ENCODE data around the gene RNASEH2A. TPM values are rescaled to one million over a fixed set of nuclear protein-coding genes. Genes with fewer than 3 reads are reported as not detected.

RNASEH2A gene
- total RNA-seq, 4 donors from 2014 or later: 2.7 to 17.5 (median 4.0) TPM; not detected in 1

- intact Hi-C loops (cut with DNase I; ENCODE audit: low total_unique reads): loop anchor here (5.0 kb wide), 1 partner anchor 73 kb away; no protein-coding TSS in a partner anchor
- peak; percentile 84 for DNase-seq
- 30% methylated on average over 41 of the region's 43 CpGs; no CpG with 5 or more reads in 1 of the 2 donors for WGBS, 2 donors (ENCODE audit: low coverage in 1 of 2)
Observed at GRCh38 chr19:12840091-12841079, 34.0 kb downstream of the RNASEH2A start.

DNA sequence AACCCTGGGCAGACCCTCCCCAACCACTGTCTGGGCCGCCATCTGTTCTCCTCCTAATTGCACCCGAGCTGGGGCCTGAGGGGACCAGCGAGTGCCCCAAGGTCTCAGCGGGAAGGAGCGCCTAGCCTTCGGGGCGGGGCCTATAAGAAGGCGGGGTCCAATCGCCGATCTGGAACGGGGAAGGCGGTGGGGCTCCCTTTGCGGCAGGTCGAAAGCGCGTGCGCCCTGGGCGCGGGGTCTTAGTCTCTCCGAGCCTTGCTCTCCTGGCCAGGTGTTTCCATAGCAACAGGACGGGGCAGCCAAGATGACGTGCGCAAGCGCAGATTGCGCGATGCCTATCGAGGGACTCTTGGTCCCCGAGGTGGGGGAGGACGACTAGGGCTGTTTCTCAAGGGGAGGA is 34.7 kb downstream of the RNASEH2A start:
- DNase-seq: no peak
- peaks cover 98% of the 10 kb centered on the region for H3K27me3 ChIP-seq
- intact Hi-C loops (cut with DNase I; ENCODE audit: low total_unique reads) (loop anchor here (5.0 kb wide), 1 partner anchor 74 kb away; no protein-coding TSS in a partner anchor), in situ Hi-C loops (cut with MboI; ENCODE audit: low pct_ligation_motif_present in 1 of 4, low pct_unique_long_range_greater_than_20kb in 1 of 4, low sequenced_read_pairs in 3 of 4) (loop anchor here in 3 of 4 donors (10.0 kb wide), 2 partner anchors 76 to 86 kb away; partner anchors contain the start of gene BEST2 (in 1 of the 3))
- peak overlapping the region in 2 of 4 donors; percentile 8 to 24 for H3K4me3 ChIP-seq
- H3K4me1 ChIP-seq: peaks cover 7 to 23% (median 20%) of the 10 kb centered on the region in 4 donors
- WGBS, 2 donors (ENCODE audit: low coverage in 1 of 2): 3% methylated on average over 24 of the region's 29 CpGs; no CpG with 5 or more reads in 1 of the 2 donors
- no peaks in the 10 kb centered on the region for H3K36me3 ChIP-seq
- H3K9me3 ChIP-seq: no peaks in the 10 kb centered on the region
- H3K27ac ChIP-seq: no peak overlapping the region
- no peak for TF ChIP-seq POLR2A (IDR thresholded peaks at IDR 0.05)
- no peak for TF ChIP-seq EP300 (IDR thresholded peaks at IDR 0.05; ENCODE audit: low read depth)
- no peak for TF ChIP-seq CTCF (IDR thresholded peaks at IDR 0.05)
- no peak for TF ChIP-seq POLR2AphosphoS5 (IDR thresholded peaks at IDR 0.05)

More at GRCh38 chr19:12840091-12841079, 34.0 kb downstream of the RNASEH2A start:
- Histone ChIP-seq H3K36me3 (no peaks in the 10 kb centered on the region), H3K9me3 (no peaks in the 10 kb centered on the region), H3K4me3 (peak overlapping the region in 2 of 4 donors; percentile 8 to 24), H3K4me1 (peaks cover 8 to 26% (median 22%) of the 10 kb centered on the region in 4 donors), H3K27me3 (peaks cover 98% of the 10 kb centered on the region), H3K27ac (no peak overlapping the region)
- in situ Hi-C loops (cut with MboI; ENCODE audit: low pct_ligation_motif_present in 1 of 4, low pct_unique_long_range_greater_than_20kb in 1 of 4, low sequenced_read_pairs in 3 of 4): loop anchor here in 3 of 4 donors (10.0 kb wide), 2 partner anchors 76 to 86 kb away; partner anchors contain the start of gene BEST2 (in 1 of the 3)
- no peak for TF ChIP-seq POLR2A (IDR thresholded peaks at IDR 0.05)
- no peak for TF ChIP-seq EP300 (IDR thresholded peaks at IDR 0.05; ENCODE audit: low read depth)
- TF ChIP-seq POLR2AphosphoS5 (IDR thresholded peaks at IDR 0.05): no peak

GRCh38 chr19:12842511-12842910 is 36.1 kb downstream of the RNASEH2A start:
- TF ChIP-seq CTCF (IDR thresholded peaks at IDR 0.05) (no peak), EP300 (IDR thresholded peaks at IDR 0.05; ENCODE audit: low read depth) (no peak), POLR2AphosphoS5 (IDR thresholded peaks at IDR 0.05) (no peak), POLR2A (IDR thresholded peaks at IDR 0.05) (no peak)
- Histone ChIP-seq H3K4me3 (no peak overlapping the region), H3K36me3 (no peaks in the 10 kb centered on the region), H3K27me3 (peaks cover 96% of the 10 kb centered on the region), H3K27ac (no peak overlapping the region), H3K9me3 (no peaks in the 10 kb centered on the region), H3K4me1 (peaks cover 5 to 26% (median 23%) of the 10 kb centered on the region in 4 donors)
- no peak for DNase-seq
- 90% methylated on average over 18 of the region's 18 CpGs; no CpG with 5 or more reads in 1 of the 2 donors for WGBS, 2 donors (ENCODE audit: low coverage in 1 of 2)
- in situ Hi-C loops (cut with MboI; ENCODE audit: low pct_ligation_motif_present in 1 of 4, low pct_unique_long_range_greater_than_20kb in 1 of 4, low sequenced_read_pairs in 3 of 4) (loop anchor here in 3 of 4 donors (10.0 kb wide), 2 partner anchors 78 to 88 kb away; partner anchors contain the start of gene BEST2 (in 1 of the 3)), intact Hi-C loops (cut with DNase I; ENCODE audit: low total_unique reads) (loop anchor here (5.0 kb wide), 1 partner anchor 75 kb away; no protein-coding TSS in a partner anchor)

- Histone ChIP-seq H3K27ac (no peak overlapping the region), H3K36me3 (no peaks in the 10 kb centered on the region), H3K9me3 (no peaks in the 10 kb centered on the region), H3K27me3 (peaks cover 93% of the 10 kb centered on the region), H3K4me3 (no peak overlapping the region), H3K4me1 (peaks cover 5 to 28% (median 26%) of the 10 kb centered on the region in 4 donors)
- TF ChIP-seq POLR2AphosphoS5 (IDR thresholded peaks at IDR 0.05): no peak
- 83% methylated on average over 11 of the region's 11 CpGs; no CpG with 5 or more reads in 1 of the 2 donors for WGBS, 2 donors (ENCODE audit: low coverage in 1 of 2)
- in situ Hi-C loops (cut with MboI; ENCODE audit: low pct_ligation_motif_present in 1 of 4, low pct_unique_long_range_greater_than_20kb in 1 of 4, low sequenced_read_pairs in 3 of 4) (loop anchor here in 3 of 4 donors (10.0 kb wide), 2 partner anchors 79 to 89 kb away; partner anchors contain the start of gene BEST2 (in 1 of the 3)), intact Hi-C loops (cut with DNase I; ENCODE audit: low total_unique reads) (loop anchor here (5.0 kb wide), 1 partner anchor 76 kb away; no protein-coding TSS in a partner anchor)
- DNase-seq: no peak
Observed at GRCh38 chr19:12843328-12843727, 36.9 kb downstream of the RNASEH2A start.
